ENCODE results near the gene LIPC.

- TF ChIP-seq CTCF (IDR thresholded peaks at IDR 0.05 in 4 of 5, conservative IDR thresholded peaks at IDR 0.05 in 1 of 5): no peak
- TF ChIP-seq POLR2A (IDR thresholded peaks at IDR 0.05): no peak
Observed at GRCh38 chr15:58399739-58400138, 32.1 kb upstream of the LIPC start.
